ENCODE data around the gene PCGF1.

Gene PCGF1

GRCh38 chr2:74507145-74507925 is at the start of gene PCGF1:
PCGF1 (minus strand) TSS chr2:74507695; CDS start chr2:74507668, 27 bp downstream.
- peak; percentile 99 for DNase-seq

- no peak for DNase-seq
These were observed 49.4 kb upstream of the PCGF1 start for GRCh38 chr2:74556831-74557370.

GRCh38 chr2:74556159-74556558 is 48.7 kb upstream of the PCGF1 start:
- no peak for DNase-seq

GRCh38 chr2:74555610-74556103 is 48.2 kb upstream of the PCGF1 start:
- no peak for DNase-seq

GRCh38 chr2:74554820-74555531 is 47.5 kb upstream of the PCGF1 start:
- no peak for DNase-seq

GRCh38 chr2:74553892-74554819 is 46.7 kb upstream of the PCGF1 start, which contains the start of the genes DOK1 and LOXL3:
DOK1 (plus strand) TSS chr2:74554720; CDS start chr2:74554755, 35 bp downstream.
LOXL3 (minus strand) TSS chr2:74553942; CDS start chr2:74552634, 1,308 bp downstream.
- DNase-seq = peak; percentile 93

- peak; percentile 49 for DNase-seq
These were observed 45.7 kb upstream of the PCGF1 start for GRCh38 chr2:74552914-74553811.

GRCh38 chr2:74551942-74552913 is 44.7 kb upstream of the PCGF1 start:
- DNase-seq = no peak

GRCh38 chr2:74551530-74551929 is 44.0 kb upstream of the PCGF1 start:
- DNase-seq = no peak

GRCh38 chr2:74550231-74550630 is 42.7 kb upstream of the PCGF1 start:
- DNase-seq = no peak

- DNase-seq = peak; percentile 74
These were observed 41.7 kb upstream of the PCGF1 start for GRCh38 chr2:74548900-74549826.

- DNase-seq = no peak
These were observed 40.9 kb upstream of the PCGF1 start for GRCh38 chr2:74548285-74548899.

GRCh38 chr2:74546004-74546403 is 38.5 kb upstream of the PCGF1 start:
- no peak for DNase-seq

GRCh38 chr2:74544634-74545033 is 37.1 kb upstream of the PCGF1 start:
- DNase-seq = no peak

- no peak for DNase-seq
These were observed 35.5 kb upstream of the PCGF1 start for GRCh38 chr2:74542978-74543377.

GRCh38 chr2:74540291-74540690 is 32.8 kb upstream of the PCGF1 start:
- no peak for DNase-seq

GRCh38 chr2:74538881-74539339 is 31.4 kb upstream of the PCGF1 start:
- no peak for DNase-seq

- DNase-seq = no peak
These were observed 29.6 kb upstream of the PCGF1 start for GRCh38 chr2:74537140-74537539.
